Stimulated activated CD4-positive, alpha-beta T cell treated with anti-CD3 and anti-CD28 coated beads, TNF-alpha, amount 100 ng/mL, for 1 hour (primary cell): ENCODE measurements around the gene QSOX2.

Experiments
- DNase-seq, 3 donors: peaks; one replicate each; pipeline ENCODE4 v3.0.0-alpha.2; 2020; ENCODE audit warnings: low read depth in 3 of 3, low spot score in 1 of 3

QSOX2 gene

DNA sequence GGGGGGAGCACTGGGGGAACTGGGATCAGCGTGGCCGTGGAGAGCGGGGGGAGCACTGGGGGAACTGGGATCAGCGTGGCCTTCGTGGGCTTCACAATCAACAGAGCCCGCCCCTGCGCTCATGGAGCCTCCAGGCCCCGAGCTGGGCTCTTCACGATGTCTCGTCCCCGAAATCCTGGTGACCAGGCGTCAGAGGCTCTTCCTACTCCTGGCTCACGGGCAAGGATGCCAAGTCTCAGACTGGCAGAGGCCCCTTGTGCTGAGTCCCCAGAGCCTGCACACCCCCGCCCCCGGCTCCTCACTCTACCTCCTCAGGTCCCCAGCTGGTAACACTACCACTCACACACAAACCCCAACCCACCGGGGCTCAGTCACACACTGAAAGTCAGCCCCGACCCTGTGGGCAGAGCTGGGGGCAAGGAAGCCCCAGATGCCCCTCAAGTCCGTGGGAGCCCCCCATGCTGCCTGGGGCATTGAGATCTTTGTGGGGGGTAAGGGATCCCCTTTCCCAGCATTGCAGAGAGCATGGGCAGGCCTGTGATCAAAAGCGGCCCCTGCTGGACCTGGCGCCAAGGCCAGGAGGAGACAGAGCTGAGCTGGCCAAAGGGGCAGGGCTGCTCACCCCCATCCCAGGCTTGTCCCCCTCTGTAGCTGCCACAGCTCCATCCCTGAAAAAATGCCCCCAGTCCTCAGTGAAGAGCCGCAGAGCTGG, 67.4 kb downstream of the QSOX2 start:
- DNase-seq, result no peak

- DNase-seq, result no peak
Measured at GRCh38 chr9:136177224-136177623, 68.4 kb downstream of the QSOX2 start.

- DNase-seq, result no peak
Measured at GRCh38 chr9:136175616-136176197, 69.9 kb downstream of the QSOX2 start.

GRCh38 chr9:136174779-136175615, 70.6 kb downstream of the QSOX2 start:
- DNase-seq, result no peak

DNA sequence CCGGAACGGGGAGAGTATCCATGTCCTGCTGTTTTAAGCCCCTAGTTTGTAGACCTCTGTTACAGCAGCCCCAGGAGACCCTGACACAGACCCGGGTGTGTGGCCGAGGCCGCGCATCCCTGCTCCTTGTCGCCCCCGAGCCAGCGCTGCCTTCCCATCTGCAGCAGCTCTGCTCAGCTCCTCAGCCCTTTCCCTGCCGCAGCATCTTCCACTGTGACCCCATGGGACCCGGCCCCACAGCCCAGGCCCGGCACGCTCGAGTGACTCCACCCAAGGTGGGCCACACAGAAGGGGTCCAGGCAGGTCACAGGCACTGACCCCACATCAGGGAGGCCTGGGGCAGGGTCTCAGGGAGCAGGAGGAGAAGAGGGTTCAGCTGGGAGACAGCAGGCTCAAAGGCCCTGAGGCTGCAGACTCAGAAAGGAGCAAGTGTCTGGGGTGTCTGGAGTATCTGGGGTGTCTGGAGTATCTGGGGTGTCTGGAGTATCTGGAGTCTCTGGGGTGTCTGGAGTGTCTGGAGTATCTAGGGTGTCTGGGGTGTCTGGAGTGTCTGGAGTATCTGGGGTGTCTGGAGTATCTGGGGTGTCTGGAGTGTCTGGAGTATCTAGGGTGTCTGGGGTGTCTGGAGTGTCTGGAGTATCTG, 71.8 kb downstream of the QSOX2 start:
- DNase-seq, result no peak

DNA sequence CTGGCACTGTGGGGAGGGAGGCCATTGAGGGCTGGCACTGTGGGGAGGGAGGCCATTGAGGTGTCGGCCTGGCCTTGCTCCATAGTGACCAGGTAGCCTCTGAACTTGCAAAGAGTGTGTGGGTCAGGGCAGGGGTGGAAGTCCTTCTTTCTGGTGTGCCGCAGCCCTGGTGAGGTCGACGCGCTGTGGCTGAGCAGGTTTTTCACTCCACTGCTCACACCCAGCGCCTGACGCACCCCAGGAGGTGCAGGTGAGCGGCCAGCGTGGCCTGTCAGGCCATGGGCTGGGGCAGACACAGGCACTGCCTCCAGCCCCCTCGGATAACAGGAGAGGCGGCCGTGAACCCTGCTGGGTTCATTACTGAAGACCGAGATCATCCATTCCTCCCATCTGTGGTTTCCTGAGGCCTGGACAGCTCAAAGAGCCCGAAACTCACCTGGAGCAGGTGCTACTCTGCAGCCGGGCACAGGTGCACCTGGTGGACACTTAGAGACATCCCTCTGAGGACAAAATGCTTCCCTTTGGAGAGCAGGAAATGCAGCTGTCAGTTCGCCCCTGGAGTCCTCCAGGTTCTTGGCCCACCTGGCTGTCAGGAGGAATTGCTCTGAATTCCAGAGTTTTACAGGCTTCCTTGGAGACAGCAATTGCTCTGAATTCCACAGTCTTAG, 73.1 kb downstream of the QSOX2 start:
- no peak for DNase-seq

DNA sequence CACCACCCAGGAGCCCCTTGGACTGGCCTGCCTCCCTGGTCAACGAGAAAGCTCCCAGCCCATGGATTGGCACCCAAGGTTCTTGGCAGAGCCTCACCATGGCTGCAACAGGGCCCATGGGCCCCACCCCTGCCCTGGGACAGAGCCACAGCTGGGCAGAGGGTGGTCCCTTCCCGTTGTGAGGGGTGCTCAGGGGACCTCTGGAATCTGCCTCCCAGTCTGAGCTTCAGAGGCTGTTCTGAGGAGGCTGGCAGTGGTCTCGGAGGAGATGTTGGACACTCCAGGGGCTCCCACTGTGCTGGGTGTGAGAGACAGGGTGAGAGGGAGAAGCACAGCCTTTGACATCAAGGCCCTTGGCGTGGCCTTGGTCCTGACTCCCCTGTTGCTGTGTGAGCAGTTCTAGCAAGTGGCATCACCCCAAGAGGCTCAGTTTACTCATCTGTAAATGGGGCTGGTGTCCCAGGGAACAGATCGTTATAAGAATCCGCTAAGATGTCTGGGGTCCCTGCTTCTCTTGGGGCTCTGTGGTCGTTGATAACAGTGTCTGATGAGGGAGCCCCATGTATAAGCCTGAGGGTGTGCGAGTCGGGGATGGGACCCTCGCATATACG, 73.7 kb downstream of the QSOX2 start:
- no peak for DNase-seq

GRCh38 chr9:136171009-136171800, 74.4 kb downstream of the QSOX2 start:
- no peak for DNase-seq

DNA sequence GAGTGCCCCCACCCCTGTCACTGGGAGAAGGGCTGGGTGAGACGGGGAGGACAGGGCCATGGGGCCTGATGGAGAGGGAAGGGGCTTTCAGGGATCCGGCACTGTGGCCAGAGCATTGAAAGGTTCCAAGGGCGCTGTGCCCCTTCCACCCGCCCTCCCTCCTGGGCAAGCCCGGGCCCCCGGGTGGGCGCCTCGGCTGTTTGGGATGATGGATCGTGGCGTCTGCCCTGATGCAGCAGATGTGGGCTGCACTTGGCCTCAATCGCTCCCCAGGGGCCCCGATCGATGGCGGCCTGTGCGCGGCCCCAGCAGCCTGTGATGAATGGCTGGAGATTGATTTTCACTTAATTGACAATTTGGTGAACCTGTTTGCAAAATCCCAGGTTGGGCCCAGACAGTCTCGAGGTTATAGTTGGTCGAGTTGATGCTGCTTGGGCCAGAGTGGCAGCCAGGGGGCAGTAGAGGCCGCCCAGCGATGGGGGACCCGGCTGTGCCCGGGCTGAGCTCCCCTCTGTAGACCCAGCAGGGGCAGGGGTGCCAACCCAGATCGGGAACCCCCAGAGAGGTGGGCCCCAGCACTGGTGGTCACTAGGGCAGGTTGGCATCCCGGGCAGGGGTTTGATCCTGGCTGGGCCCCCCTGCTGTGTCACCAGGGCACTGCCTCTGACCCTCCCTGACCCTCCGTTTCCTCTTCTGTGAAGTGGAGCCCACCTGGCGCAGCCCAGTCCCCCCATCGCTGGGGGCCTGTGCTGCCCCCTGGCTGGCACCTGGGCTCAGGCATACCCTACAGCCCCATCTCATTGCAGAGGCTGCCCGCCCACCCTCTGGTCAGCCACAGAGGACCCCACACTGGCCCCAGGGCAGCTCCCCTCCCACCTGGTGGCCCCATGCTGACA, 75.4 kb downstream of the QSOX2 start:
- peak in 2 of 3 donors; percentile 2 to 50 for DNase-seq

GRCh38 chr9:136169495-136169894, 76.1 kb downstream of the QSOX2 start:
- no peak for DNase-seq

- DNase-seq, result no peak
Measured at GRCh38 chr9:136163248-136163850, 82.3 kb downstream of the QSOX2 start.

GRCh38 chr9:136160995-136161610, 84.5 kb downstream of the QSOX2 start:
- no peak for DNase-seq

DNA sequence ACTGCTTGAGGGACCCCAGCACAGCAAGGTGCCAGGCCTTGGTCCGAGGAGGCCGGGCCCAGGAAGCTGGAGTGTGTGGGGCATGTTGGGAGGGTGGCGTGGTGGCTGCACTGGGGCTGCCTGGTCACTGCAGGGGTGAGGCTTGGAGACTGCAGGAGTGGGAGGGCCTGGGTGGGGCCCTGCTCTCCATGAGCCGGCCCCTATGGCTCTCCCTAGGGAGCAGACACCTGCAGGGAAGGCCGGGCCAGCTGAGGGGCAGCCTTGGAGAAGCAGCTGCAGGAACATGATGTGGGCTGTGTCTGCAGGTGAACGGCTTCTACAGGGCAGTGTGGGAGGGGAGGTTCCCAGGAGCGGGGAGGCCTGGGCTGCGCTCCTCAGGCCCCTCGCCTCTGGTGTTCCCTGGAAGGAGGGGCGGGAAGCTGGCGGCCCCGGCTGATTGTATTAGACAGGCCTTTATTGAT, 85.2 kb downstream of the QSOX2 start:
- no peak for DNase-seq

- no peak for DNase-seq
Measured at GRCh38 chr9:136159851-136160250, 85.8 kb downstream of the QSOX2 start.

DNA sequence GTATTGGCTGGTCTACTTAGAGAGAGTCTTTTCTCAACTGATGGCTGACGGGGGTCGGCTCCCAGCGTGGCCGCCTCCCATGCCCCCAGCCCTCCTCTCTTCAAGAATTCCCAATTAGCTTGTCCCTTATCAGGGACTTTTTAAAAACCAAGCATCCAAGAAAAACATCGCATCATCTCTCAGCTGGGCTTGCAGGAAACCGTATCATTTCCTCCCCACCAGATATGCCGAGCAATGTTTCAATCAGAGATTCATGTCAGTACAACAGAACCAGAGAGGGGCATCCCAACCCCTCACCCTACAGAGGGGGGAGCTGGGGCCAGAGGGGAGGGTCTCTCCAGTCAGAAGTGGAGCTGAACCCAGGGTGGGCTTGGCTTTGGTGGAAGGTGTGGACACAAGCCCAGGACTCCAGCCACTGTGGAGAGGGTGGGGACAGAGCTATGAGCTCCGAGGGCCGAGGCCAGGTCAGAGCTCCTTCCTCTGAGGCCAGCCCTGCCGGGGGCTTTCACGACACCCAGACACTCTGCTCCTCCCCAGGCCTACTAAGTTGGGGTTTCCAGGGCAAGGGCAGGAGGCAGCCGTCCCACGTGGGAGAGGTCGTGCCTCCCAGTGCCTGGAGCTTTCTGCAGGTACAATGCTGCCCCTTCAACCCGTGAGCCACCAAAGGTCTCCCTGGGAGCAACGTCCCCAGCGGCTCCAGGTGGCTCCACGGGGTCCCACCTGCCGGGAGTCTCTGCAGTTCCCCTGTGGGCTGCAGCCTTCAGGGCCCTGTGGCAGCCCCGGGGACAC, 87.9 kb downstream of the QSOX2 start:
- no peak for DNase-seq
